Ramos (cell line): ENCODE measurements around the gene EOGT.

Source experiments
- in situ Hi-C: fragments of 300-500 bp; cut with MboI; formaldehyde crosslinking; loops from one replicate; pipeline ENCODE4 v1.14.3; 2022; ENCODE audit warnings: low sequenced_read_pairs; ENCODE audit not compliant: unreplicated experiment

The EOGT gene

GRCh38 chr3:69009559-69010410 lies 3.7 kb downstream of the EOGT start:
- in situ Hi-C loops, result no loop called here

GRCh38 chr3:69008980-69009379 lies 4.5 kb downstream of the EOGT start:
- in situ Hi-C loops, result no loop called here

- in situ Hi-C loops, result no loop called here
Measured at GRCh38 chr3:69005791-69006482, 7.5 kb downstream of the EOGT start.

GRCh38 chr3:69005071-69005790 lies 8.3 kb downstream of the EOGT start:
- in situ Hi-C loops, result no loop called here

- in situ Hi-C loops, result no loop called here
Measured at GRCh38 chr3:69004138-69004537, 9.3 kb downstream of the EOGT start.

GRCh38 chr3:68999605-69000004 lies 13.9 kb downstream of the EOGT start:
- in situ Hi-C loops, result no loop called here

- in situ Hi-C loops, result no loop called here
Measured at GRCh38 chr3:68999158-68999557, 14.3 kb downstream of the EOGT start.

- in situ Hi-C loops, result no loop called here
Measured at GRCh38 chr3:68997887-68998286, 15.6 kb downstream of the EOGT start.

- in situ Hi-C loops, result no loop called here
Measured at GRCh38 chr3:68996356-68996995, 17.0 kb downstream of the EOGT start.

- in situ Hi-C loops, result no loop called here
Measured at GRCh38 chr3:68988740-68989139, 24.7 kb downstream of the EOGT start.

GRCh38 chr3:68987322-68987721 lies 26.2 kb downstream of the EOGT start:
- in situ Hi-C loops, result no loop called here

- in situ Hi-C loops, result no loop called here
Measured at GRCh38 chr3:68986496-68987208, 26.8 kb downstream of the EOGT start.

GRCh38 chr3:68985146-68985790 lies 28.2 kb downstream of the EOGT start:
- in situ Hi-C loops, result no loop called here

GRCh38 chr3:68984011-68984530 lies 29.4 kb downstream of the EOGT start:
- in situ Hi-C loops, result no loop called here

GRCh38 chr3:68977486-68978167 lies 35.9 kb downstream of the EOGT start:
- in situ Hi-C loops, result no loop called here

- in situ Hi-C loops, result no loop called here
Measured at GRCh38 chr3:68974711-68975110, 38.8 kb downstream of the EOGT start.

GRCh38 chr3:68973639-68974038 lies 39.8 kb downstream of the EOGT start:
- in situ Hi-C loops, result no loop called here

GRCh38 chr3:68972358-68972979 lies 41.0 kb downstream of the EOGT start:
- in situ Hi-C loops, result no loop called here
